ENCODE results near the gene NUDT16. TPM values are rescaled to one million over a fixed set of nuclear protein-coding genes. Genes with fewer than 3 reads are reported as not detected.

The NUDT16 gene
- total and polyA plus RNA-seq, 2 donors (not counting 1 experiment from before 2014, with no cell fraction given), result 6.0 to 18.8 TPM

- DNase-seq (ENCODE audit: low read depth in 2 of 2), result no peak
- Histone ChIP-seq H3K9me3 (ENCODE audit: control insufficient read depth, insufficient read depth, low read depth, low read length) (no peaks in the 10 kb centered on the region), H3K79me2 (ENCODE audit: control insufficient read depth, insufficient read depth, low read length) (no peaks in the 10 kb centered on the region), H3K9ac (ENCODE audit: insufficient read depth, low read length) (no peak overlapping the region), H2AFZ (ENCODE audit: low read length) (no peak overlapping the region), H3K4me3 (replicated peaks in 1 of 4; ENCODE audit: control extremely low read depth in 1 of 4, insufficient read depth in 1 of 4, low read depth in 3 of 4, low read length in 4 of 4) (no peak overlapping the region), H3K4me2 (ENCODE audit: extremely low read depth, insufficient read depth, low read length) (no peak overlapping the region), H3K27me3 (ENCODE audit: control insufficient read depth, insufficient read depth, low read length) (no peaks in the 10 kb centered on the region), H3K4me1 (ENCODE audit: control insufficient read depth, extremely low read depth, insufficient read depth, low read length) (no peaks in the 10 kb centered on the region), H4K20me1 (ENCODE audit: control insufficient read depth, extremely low read depth, insufficient read depth, low read length) (no peaks in the 10 kb centered on the region), H3K27ac (ENCODE audit: insufficient read depth, low read length) (no peak overlapping the region), H3K36me3 (ENCODE audit: control insufficient read depth, insufficient read depth, low read length) (no peaks in the 10 kb centered on the region)
- no peak for TF ChIP-seq CTCF (conservative IDR thresholded peaks at IDR 0.05 in 1 of 2, IDR thresholded peaks at IDR 0.05 in 1 of 2; ENCODE audit: low read depth in 1 of 2, low read length in 2 of 2)
- no peak for TF ChIP-seq EZH2 (IDR thresholded peaks at IDR 0.05; ENCODE audit: low read length, missing control alignments)
Observed at GRCh38 chr3:131405411-131405810, 23.8 kb downstream of the NUDT16 start.

GRCh38 chr3:131406274-131406673, 24.7 kb downstream of the NUDT16 start:
- Histone ChIP-seq H3K36me3 (ENCODE audit: control insufficient read depth, insufficient read depth, low read length) (no peaks in the 10 kb centered on the region), H4K20me1 (ENCODE audit: control insufficient read depth, extremely low read depth, insufficient read depth, low read length) (no peaks in the 10 kb centered on the region), H3K27ac (ENCODE audit: insufficient read depth, low read length) (no peak overlapping the region), H3K79me2 (ENCODE audit: control insufficient read depth, insufficient read depth, low read length) (no peaks in the 10 kb centered on the region), H3K4me2 (ENCODE audit: extremely low read depth, insufficient read depth, low read length) (no peak overlapping the region), H3K9ac (ENCODE audit: insufficient read depth, low read length) (no peak overlapping the region), H3K4me1 (ENCODE audit: control insufficient read depth, extremely low read depth, insufficient read depth, low read length) (no peaks in the 10 kb centered on the region), H3K4me3 (replicated peaks in 1 of 4; ENCODE audit: control extremely low read depth in 1 of 4, insufficient read depth in 1 of 4, low read depth in 3 of 4, low read length in 4 of 4) (no peak overlapping the region), H2AFZ (ENCODE audit: low read length) (no peak overlapping the region), H3K27me3 (ENCODE audit: control insufficient read depth, insufficient read depth, low read length) (no peaks in the 10 kb centered on the region), H3K9me3 (ENCODE audit: control insufficient read depth, insufficient read depth, low read depth, low read length) (no peaks in the 10 kb centered on the region)
- DNase-seq (ENCODE audit: low read depth in 2 of 2), result no peak
- TF ChIP-seq CTCF (conservative IDR thresholded peaks at IDR 0.05 in 1 of 2, IDR thresholded peaks at IDR 0.05 in 1 of 2; ENCODE audit: low read depth in 1 of 2, low read length in 2 of 2) (no peak), EZH2 (IDR thresholded peaks at IDR 0.05; ENCODE audit: low read length, missing control alignments) (no peak)

GRCh38 chr3:131417751-131418150, 36.2 kb downstream of the NUDT16 start:
- Histone ChIP-seq H3K4me2 (ENCODE audit: extremely low read depth, insufficient read depth, low read length) (no peak overlapping the region), H2AFZ (ENCODE audit: low read length) (no peak overlapping the region), H3K9ac (ENCODE audit: insufficient read depth, low read length) (no peak overlapping the region), H3K27ac (ENCODE audit: insufficient read depth, low read length) (no peak overlapping the region), H3K4me3 (replicated peaks in 1 of 4; ENCODE audit: control extremely low read depth in 1 of 4, insufficient read depth in 1 of 4, low read depth in 3 of 4, low read length in 4 of 4) (no peak overlapping the region), H3K27me3 (ENCODE audit: control insufficient read depth, insufficient read depth, low read length) (no peaks in the 10 kb centered on the region), H3K79me2 (ENCODE audit: control insufficient read depth, insufficient read depth, low read length) (no peaks in the 10 kb centered on the region), H4K20me1 (ENCODE audit: control insufficient read depth, extremely low read depth, insufficient read depth, low read length) (no peaks in the 10 kb centered on the region), H3K36me3 (ENCODE audit: control insufficient read depth, insufficient read depth, low read length) (no peaks in the 10 kb centered on the region), H3K9me3 (ENCODE audit: control insufficient read depth, insufficient read depth, low read depth, low read length) (no peaks in the 10 kb centered on the region), H3K4me1 (ENCODE audit: control insufficient read depth, extremely low read depth, insufficient read depth, low read length) (no peaks in the 10 kb centered on the region)
- TF ChIP-seq CTCF (conservative IDR thresholded peaks at IDR 0.05 in 1 of 2, IDR thresholded peaks at IDR 0.05 in 1 of 2; ENCODE audit: low read depth in 1 of 2, low read length in 2 of 2) (no peak), EZH2 (IDR thresholded peaks at IDR 0.05; ENCODE audit: low read length, missing control alignments) (no peak)
- no peak for DNase-seq (ENCODE audit: low read depth in 2 of 2)

Data from fibroblast of lung (primary cell).